Non-pigmented ciliary epithelial cell (primary cell): Measurements from ENCODE around the gene FAM53B.
"Not testable (repeated sequence)": the region's sequence is repeated elsewhere in the genome, so short reads cannot be mapped to it uniquely, and the experiment has no call there.

Experiments used
- DNase-seq: peaks from one replicate; pipeline ENCODE4 v3.0.0-alpha.2; 2010; ENCODE audit warnings: low read depth

The FAM53B gene, protein sequence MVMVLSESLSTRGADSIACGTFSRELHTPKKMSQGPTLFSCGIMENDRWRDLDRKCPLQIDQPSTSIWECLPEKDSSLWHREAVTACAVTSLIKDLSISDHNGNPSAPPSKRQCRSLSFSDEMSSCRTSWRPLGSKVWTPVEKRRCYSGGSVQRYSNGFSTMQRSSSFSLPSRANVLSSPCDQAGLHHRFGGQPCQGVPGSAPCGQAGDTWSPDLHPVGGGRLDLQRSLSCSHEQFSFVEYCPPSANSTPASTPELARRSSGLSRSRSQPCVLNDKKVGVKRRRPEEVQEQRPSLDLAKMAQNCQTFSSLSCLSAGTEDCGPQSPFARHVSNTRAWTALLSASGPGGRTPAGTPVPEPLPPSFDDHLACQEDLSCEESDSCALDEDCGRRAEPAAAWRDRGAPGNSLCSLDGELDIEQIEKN

DNA sequence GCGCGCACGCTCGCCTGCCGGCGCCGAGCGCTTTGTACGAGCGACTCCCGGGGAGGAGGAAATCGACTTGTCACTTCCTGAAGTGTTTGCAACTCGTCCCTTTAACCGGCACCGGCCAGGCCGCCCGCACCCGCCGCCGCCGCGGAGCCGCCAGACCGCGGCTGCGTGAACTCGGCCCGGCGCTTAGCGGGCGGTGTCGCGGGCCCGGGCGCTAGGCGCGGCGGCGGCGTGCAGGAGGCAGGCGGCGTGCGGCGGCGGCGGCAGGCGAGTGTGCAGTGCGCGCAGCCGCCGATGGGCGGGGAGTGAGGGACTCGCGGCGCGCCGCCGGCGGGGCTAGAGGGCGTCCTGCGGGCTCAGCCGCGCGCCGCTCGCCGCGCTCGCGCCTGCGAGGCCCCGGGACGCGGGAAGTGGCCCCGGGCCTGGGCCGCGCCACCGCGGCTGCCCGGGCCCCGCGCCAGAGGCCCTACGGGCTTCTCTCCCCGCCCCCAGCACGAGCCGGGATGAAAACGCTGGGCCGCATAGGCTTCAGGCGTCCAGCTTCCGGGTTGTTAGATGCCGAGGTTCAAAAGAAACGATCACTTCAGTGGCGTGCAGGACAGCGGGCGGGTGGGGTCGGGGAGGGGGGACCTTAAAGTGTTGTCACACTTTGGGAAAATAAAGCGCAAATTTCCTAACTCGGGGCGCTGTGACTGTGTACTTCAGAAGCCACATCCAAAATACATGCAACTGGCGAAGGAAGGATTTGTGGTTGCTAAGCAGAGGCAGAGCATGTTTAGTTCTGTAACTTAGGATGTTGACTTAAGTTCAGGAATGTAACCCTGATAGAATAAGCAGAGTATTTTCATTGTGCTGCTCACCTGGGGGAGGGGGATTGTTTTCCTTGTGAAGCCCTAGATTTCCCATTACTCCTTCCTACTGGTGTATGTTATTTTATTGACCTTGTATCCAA is at the start of gene FAM53B:
TSS of gene FAM53B (minus strand) at position 277 of the 949 bp plus-strand sequence. CDS start 37,665 bp downstream, outside the sequence.
- no peak for DNase-seq

DNA sequence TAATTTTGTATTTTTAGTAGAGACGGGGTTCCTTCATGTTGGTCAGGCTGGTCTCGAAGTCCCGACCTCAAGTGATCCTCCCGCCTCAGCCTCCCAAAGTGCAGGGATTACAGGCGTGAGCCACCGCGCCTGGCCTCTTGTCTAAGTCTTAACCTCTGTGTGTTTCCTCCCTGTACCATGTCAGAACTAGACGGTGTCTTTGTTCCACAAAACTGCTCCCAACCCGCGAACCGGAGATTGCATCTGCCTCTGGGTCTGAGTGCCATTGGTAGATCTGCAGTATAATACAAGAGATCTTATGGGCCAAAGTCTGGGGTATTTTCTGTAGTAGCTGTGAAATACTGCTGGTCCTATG is 48.8 kb upstream of the FAM53B start:
- DNase-seq, result no peak

DNA sequence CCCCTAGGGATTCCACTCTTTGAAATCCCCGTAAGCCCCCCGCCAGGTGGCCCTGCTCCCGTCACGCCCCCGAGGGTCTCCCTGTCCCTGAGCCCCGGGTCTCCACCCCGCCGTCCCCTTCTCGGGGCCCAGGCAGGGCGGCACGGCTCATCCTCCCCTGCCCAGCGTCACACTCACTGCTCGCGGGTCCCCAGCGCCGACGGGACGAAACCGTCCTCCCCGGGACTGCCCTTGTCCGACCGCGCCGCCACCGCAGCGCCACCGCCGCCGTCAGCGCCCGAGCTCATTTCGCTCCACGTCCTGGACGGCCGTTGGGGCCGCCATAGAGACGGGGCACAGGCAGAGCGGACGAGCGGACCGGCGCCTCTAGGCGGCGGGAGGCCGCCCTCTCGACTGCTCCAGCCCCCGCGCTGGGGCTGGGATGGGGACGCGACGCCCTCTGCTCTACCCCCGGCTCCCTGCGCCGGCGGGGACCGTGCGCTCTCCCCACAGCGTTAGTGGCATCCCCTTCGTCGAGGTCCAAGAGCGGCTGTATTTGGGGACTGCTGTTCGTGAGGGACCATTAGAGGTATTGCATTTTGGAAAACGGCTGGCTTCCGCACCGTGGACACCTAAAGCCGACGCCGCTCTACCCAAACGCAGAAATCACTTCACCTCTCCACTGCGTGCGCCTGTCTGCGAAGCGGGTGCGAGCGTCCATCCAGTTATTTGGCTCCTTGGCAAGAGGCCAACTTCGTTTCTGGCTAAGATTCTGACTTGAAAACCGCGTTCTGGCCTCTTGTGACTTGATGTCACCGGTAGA is 47.6 kb upstream of the FAM53B start, which contains the start of gene EEF1AKMT2:
TSS of gene EEF1AKMT2 (minus strand) at position 341 of the 802 bp plus-strand sequence. CDS start at position 287, 54 bp downstream.
- DNase-seq, result no peak

DNA sequence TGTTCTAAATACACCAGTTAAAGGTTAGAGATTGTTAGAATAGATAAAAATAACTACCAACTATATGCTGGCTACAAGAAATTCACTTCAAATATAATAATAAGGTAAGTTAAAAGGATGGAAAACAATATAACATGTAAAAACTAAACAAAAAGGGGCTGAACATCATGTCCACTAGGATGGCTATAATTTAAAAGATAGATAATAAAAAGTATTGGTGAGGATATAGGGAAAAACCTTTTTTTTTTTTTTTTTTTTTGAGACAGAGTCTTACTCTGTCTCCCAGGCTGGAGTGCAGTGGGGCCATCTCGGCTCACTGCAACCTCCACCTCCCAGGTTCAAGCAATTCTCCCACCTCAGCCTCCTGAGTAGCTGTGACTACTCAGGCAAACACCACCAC is 38.7 kb upstream of the FAM53B start:
- DNase-seq, result not testable (repeated sequence)

DNA sequence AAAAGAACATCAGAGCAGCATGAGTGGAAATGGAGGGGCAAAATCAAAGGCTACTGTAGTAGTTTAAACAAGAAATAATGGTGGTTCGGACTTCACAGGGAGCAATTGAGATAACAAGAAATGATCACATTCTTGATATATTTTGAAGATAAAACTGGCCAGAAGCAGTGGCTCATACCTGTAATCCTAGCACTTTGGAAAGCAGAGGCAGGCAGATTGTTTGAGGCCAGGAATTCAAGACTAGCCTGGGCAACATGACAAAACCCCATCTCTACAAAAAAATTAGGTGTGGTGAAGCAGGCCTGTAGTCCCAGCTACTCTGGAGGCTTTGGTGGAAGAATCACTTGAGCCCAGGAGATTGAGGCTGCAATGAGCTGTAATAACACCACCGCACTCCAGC is 24.6 kb upstream of the FAM53B start:
- no peak for DNase-seq

DNA sequence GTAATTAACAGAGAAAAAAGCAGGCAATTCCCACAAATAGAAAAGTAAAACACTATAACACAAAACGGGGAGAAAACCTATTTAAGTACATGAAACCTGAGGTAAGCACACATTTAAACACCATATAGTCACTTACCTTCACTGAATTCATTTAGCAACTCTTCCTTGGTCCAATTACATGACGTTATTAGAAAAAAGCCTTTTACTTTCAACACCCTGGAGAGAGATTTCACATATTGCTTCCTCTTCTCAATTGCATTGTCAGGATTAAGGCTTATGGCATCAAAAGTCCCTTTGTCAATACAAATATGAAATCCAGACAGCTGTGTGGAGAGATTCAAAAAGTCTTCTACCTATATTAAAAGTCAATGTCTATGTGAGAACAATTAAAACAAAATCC is 21.1 kb upstream of the FAM53B start:
- DNase-seq, result no peak

DNA sequence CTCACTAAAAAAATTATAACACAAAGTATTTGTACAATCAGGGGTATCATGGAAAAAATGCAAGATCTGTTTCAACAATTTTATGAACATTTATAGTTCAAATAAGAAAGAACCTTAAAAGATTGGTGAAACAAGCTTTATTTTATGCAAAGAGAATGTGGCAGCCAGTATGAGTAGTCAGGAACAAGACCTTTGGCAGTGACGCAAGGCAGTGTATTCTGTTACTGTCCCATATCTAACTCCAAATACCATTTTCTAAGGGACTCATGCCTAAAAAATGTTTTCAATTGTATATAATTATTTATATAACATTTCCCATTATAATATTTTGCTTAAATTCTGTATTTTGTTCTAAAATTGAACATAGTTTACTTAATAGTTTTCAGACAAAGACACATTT is 19.1 kb upstream of the FAM53B start:
- DNase-seq, result no peak

DNA sequence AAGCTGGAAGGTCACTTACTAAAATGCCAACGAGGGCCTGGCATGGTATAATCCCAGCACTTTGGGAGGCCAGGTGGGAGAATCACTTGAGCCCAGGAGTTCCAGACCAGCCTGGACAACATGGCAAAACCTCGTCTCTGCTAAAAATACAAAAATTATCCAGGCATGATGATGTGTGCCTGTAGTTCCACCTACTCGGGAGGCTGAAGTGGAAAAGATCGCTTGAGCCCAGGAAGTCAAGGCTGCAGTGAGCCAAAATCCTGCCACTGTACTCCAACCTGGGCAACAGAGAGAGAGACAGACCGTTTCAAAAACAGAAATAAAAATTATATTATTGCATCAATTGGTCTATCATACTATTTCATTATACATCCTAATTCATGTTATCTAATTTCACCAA is 18.1 kb upstream of the FAM53B start:
- no peak for DNase-seq

DNA sequence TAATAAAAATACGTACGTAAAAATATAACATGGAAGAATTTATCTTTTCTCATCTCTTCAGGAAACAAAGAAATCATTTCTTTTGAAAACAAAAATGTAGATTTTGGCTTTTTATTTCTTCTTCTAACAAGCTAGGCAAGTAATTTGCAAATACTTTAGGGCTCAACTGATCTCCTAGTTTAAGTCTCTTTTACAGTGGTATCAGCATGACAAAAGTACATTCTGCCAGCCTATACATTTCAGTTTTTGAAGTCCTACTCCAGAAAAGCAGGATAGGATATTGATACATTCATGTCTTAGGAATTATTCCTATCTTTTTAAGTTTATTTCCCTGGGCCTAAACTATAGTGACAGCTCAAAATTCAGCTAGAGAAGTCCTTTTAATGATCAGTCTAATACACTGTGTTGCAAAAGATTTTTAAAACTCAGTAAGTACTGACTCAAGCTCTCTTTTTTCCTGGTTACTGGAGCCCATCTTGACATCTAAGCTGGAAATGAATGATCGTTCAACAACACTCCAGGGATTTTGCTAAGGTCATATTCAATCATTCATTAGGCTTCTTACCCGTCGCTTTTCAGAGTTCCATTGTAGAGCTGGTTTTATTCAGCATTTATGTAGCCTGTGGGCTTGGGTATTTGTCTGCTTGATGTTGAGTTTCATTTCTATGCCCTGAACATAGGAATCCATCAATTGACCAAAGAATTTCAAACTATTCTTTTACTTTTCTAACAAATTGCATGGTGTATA is 12.2 kb upstream of the FAM53B start:
- DNase-seq, result no peak

DNA sequence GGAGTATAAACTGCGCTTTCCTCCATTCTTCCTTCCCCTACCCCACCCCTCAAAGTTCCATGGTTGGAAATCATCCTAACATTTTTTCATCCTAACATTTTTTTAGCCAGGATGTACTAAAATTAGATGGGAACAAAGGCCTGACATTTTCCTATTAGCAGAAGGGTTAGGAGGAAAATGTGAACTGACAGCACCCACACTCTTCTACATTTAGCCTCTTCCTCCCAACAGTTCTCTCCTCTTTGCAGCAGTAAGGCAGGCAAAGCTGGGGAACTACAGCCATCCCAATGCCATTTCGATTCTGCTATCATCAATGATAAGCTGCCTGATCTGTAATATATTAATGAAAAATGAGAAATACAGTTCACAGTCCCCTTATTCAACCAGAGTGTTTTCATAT is 11.4 kb upstream of the FAM53B start:
- DNase-seq, result no peak

DNA sequence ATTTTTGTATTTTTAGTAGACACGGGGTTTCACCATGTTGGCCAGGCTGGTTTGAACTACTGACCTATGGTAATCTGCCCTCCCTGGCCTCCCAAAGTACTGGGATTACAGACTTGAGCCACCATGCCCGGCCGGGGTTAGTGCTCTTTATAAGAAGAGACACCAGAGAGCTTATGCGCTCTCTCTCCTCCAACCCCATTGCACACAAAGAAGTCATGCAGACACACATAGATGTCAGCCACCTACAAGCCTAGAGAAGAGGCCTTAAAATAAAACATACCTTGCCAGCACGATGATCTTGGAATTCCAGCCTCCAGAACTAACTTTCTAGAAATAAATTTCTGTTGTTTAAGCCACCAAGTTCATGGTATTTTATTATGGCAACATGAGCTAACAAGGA is 10.0 kb upstream of the FAM53B start:
- DNase-seq, result no peak

DNA sequence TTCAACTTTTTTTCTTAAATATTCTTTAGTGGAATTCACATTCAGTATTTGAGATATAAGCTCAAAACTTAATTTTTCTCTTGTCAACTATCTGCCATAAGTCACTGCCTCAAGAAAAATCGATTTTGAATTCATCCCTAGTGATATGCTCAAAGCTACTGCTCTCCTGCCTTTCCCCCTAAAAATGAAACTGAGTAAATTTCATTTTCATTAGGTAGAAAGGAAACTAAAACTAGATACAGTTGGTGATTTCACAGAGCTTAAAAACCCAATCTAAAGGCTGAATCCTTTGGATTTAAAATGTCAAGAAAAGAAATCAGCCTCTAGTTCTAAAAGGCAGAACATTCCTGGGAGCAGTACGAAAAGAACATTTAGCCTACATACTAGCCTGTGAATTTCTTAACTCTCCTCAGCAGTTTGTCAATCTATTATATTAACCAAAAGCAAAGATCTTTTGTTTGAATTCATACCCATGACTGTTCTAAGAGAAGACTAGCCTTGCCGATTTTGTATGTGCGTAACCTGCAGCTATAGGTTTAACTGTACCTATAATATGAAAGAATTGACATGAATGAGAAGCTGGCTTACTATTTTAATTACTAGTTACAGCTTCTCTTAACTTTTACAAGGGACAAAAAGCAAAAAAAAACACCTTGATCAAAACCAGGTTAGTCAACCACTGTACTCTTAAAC is 4.9 kb upstream of the FAM53B start:
- no peak for DNase-seq

DNA sequence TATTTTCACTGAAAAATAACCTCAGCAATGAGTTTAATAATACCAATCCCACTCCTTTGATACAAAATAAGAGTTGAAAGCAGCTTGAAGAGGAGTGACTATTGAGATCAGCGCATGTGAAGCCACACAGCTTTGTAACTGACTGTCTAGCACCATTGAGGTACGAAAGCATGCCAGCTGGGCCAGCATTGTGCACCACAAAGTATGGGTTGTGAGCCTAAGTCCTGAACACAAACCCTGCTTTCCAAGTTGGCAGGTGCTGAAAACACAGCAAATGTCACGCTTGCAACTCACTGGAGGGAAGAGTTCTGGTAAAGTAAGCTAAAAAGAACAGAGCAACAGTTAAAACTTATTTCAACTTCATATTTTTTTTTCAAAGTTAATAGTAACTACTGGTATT is 4.0 kb upstream of the FAM53B start:
- no peak for DNase-seq

DNA sequence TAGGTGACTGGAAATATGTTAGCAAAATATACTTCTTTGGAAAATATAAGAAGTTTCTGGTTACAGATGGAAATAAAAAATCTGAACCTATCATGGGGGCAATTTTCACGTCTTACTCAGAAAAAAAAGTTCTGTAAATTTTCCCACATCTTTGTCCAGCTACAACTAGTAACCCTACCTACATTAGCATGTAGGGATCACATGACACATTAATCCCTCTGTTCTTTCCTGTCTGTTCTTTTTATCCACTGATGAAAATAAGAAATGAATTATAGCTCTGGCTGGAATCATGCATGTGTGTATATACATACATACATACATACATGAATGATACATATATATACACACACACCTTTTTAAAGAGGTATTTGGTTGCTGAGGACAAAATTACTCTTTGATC is 3.6 kb upstream of the FAM53B start:
- no peak for DNase-seq

DNA sequence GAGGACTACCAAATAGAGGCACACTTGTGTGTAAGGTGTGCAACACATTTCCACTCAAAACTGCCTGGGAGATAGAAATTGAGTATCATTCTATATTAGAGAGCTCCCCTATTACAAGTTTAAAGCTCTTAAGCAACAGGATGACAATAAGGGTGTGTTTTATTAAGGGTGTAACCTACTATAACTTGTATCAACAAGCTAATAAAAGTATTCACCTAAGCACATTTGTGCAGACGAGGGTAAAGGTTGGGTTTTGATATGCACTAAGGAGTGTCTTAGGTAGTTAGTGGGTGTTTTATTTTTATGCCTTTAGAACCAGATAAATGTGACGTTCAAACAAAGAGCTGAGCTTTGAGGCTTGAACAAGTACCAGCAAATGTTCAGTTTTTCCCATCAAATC is 2.8 kb upstream of the FAM53B start:
- no peak for DNase-seq

DNA sequence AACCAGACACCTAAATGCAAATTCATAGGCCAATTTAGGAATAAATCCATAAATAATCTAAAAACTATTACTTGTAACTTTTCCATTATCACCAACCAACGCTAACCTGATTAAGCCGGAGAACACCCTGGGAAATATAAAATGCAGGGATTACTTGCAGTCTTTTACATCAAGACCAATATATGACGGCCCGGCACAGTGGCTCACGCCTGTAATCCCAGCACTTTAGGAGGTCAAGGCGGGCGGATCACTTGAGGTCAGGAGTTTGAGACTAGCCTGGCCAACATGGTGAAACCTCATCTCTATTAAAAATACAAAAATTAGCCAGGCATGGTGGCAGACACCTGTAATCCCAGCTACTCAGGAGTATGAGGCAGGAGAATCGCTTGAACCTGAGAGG is 2.3 kb upstream of the FAM53B start:
- not testable (repeated sequence) for DNase-seq

DNA sequence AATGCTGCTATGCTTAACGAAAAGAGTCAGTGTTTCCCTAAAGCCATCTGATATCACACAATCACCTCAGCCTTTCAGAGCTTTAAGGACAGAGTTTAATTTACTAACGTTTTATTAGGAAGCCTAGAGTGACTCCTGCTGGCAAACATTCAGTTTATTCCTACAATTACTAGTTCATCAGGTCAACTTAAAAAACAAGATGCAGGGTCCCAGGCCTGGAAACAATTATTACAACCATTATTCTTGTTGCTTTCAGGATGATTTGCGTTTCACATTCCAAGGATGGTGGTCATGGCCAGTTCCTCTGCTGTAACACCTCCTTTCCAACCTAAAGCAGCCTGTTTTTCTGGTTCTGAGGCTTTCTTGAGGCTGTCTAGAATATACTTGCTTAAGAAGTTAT is 1.5 kb upstream of the FAM53B start:
- no peak for DNase-seq

DNA sequence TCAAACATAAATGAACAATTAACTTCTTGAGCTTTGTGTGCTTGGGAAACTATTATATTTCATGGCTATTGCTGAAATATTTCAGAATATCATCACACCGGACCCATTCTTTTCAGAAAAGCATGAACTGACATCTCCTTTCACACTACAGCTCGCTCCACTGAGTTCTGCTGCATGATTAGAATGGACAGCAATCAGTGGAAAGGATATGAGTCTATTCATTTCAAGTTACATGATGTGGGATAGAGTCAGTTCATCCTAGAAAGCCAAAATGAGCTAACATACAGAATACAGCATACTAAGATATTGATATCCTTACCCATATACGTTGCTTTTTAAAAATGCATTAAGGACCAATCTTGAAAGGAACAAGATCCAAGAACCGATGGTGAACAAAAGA is 1.1 kb upstream of the FAM53B start:
- no peak for DNase-seq

DNA sequence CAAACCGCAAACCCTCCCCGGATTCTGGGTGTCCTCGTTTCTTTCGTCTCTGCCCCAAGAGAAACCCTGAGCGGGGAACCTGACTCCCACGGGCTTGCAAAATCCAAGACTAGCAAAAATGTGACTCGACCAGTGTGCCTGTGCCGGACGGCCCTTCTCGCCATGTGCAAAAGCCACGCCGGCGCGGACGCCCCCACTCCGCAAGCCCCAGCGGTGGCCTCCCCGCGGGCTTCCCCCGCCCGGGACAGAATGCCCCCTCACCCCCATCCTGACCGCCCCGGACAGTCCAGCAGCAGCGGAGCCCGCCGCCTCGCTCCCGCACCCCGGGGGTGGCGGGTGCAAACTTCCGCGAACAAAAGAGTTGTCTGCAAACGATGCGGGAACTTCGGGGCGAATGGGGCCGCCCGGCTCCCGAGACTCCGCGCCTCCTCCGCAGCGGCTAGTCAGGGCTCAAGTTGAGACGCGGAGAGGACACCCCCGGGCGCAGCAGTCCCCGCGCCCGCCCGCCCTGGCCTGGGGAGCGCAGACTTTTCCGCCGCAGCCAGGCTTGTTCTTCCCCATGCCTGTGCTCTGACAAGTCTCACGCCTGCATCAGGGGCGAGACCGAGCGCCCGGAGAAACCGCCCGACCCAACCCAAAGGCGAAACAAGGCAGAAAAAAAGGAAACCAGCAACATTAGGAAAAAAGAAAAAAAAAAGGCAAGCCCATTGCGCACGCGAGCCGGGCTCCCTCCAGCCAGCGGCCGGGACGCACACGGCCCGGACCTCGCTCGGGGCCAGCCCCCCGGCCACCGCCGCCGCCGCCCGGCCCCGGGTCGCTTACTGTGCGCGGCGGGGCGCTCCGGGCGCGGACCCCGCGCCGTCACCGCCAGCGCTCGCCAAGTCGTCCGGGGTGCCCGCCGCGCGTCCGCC is 732 bp downstream of the FAM53B start:
- no peak for DNase-seq
